CD4-positive, CD25-positive, alpha-beta regulatory T cell (primary cell): ENCODE data around the gene OR52H1. TPM values are rescaled to one million over a fixed set of nuclear protein-coding genes. Genes with fewer than 3 reads are reported as not detected.

Source experiments
- ATAC-seq, 2 donors: fragments of 150-1000 bp; cut with Tn5 transposase; one replicate each; pipeline ENCODE4 v1.10.0; 2021; ENCODE audit warnings: low read depth in 2 of 2, moderate number of reproducible peaks in 2 of 2, moderate library complexity in 1 of 2
- DNase-seq, 3 donors: peaks; one replicate each; pipeline versions ENCODE4 v3.0.0 to v3.0.0-alpha.2; 2012 to 2022; ENCODE audit warnings: mixed read lengths in 1 of 3
- H3K27ac ChIP-seq: one replicate; pipeline ENCODE4 v1.7.0; 2013; ENCODE audit warnings: mild to moderate bottlenecking, low read length; ENCODE audit not compliant: insufficient read depth, poor library complexity, severe bottlenecking
- H3K27me3 ChIP-seq: one replicate; pipeline ENCODE4 v1.7.0; 2013; ENCODE audit warnings: low read length; ENCODE audit not compliant: control insufficient read depth, insufficient read depth
- H3K36me3 ChIP-seq: one replicate; pipeline ENCODE4 v1.7.0; 2013; ENCODE audit warnings: mild to moderate bottlenecking, low read length, moderate library complexity; ENCODE audit not compliant: control insufficient read depth, insufficient read depth
- H3K4me1 ChIP-seq: 2 replicates; pipeline ENCODE4 v1.7.0; 2013; ENCODE audit warnings: mild to moderate bottlenecking, low read length; ENCODE audit not compliant: insufficient read depth, control insufficient read depth, poor library complexity, severe bottlenecking
- H3K4me3 ChIP-seq: one replicate; pipeline ENCODE4 v1.7.0; 2013; ENCODE audit warnings: low read depth, mild to moderate bottlenecking, low read length, moderate library complexity
- H3K9me3 ChIP-seq, 2 experiments: 1 replicate in 1 of 2; 2 replicates in 1 of 2; pipeline ENCODE4 v1.7.0; 2013; ENCODE audit warnings: low read length in 2 of 2, mild to moderate bottlenecking in 1 of 2, moderate library complexity in 1 of 2; ENCODE audit not compliant: control insufficient read depth in 2 of 2
- H3K27ac Mint-ChIP-seq, 3 donors: one replicate each; pipeline ENCODE4 v1.8.0; 2020 to 2022; ENCODE audit warnings: mild to moderate bottlenecking in 3 of 3, mixed read lengths in 3 of 3, moderate library complexity in 2 of 3
- H3K27me3 Mint-ChIP-seq: one replicate; pipeline ENCODE4 v1.8.0; 2022; ENCODE audit warnings: mild to moderate bottlenecking, mixed read lengths
- H3K36me3 Mint-ChIP-seq: one replicate; pipeline ENCODE4 v1.8.0; 2020; ENCODE audit warnings: mixed read lengths
- H3K4me1 Mint-ChIP-seq, 4 donors: one replicate each; pipeline ENCODE4 v1.8.0; 2020 to 2022; ENCODE audit warnings: mixed read lengths in 4 of 4, mild to moderate bottlenecking in 1 of 4
- H3K4me3 Mint-ChIP-seq, 4 donors: one replicate each; pipeline ENCODE4 v1.8.0; 2020 to 2022; ENCODE audit warnings: mild to moderate bottlenecking in 4 of 4, mixed read lengths in 4 of 4, moderate library complexity in 3 of 4
- H3K9me3 Mint-ChIP-seq, 7 donors: one replicate each; pipeline ENCODE4 v1.8.0; 2020 to 2022; ENCODE audit warnings: mixed read lengths in 7 of 7, mild to moderate bottlenecking in 3 of 7, moderate library complexity in 2 of 7
- polyA plus RNA-seq, 4 donors: library from polyadenylated mRNA; unstranded; fragments of 300-500 nt; fragmentation: Illumina TruSeq; gene quantifications; one replicate each; pipeline ENCODE4 v1.2.3, GENCODE V29; 2021
- total RNA-seq: library from RNA; stranded (reverse); gene quantifications from one replicate; pipeline ENCODE4 v1.2.3, GENCODE V29; 2022

Gene OR52H1
- total and polyA plus RNA-seq, 5 donors from 2014 or later, result 0.37 TPM; not detected in 4

- Mint-ChIP-seq H3K9me3 (no peaks in the 10 kb centered on the region), H3K27ac (no peak overlapping the region), H3K27me3 (no peaks in the 10 kb centered on the region), H3K36me3 (no peaks in the 10 kb centered on the region), H3K4me3 (no peak overlapping the region), H3K4me1 (no peaks in the 10 kb centered on the region)
- no peak overlapping the region for H3K4me3 ChIP-seq
- H3K9me3 ChIP-seq, result no peaks in the 10 kb centered on the region
- H3K36me3 ChIP-seq, result no peaks in the 10 kb centered on the region
- H3K27me3 ChIP-seq, result peaks cover 3% of the 10 kb centered on the region
- H3K27ac ChIP-seq, result no peak overlapping the region
- no peak for ATAC-seq
- H3K4me1 ChIP-seq, result no peaks in the 10 kb centered on the region
- no peak for DNase-seq
These were observed 48.7 kb downstream of the OR52H1 start for GRCh38 chr11:5499671-5500070.

Other genes starting within 250 kb of the OR52H1 start
- gene OR51B4, start 246.6 kb downstream of the OR52H1 start, total RNA-seq, result not detected
- gene OR51B4, start 246.6 kb downstream of the OR52H1 start, polyA plus RNA-seq, result not detected
- not detected for gene OR51B2, start 224.2 kb downstream of the OR52H1 start, total RNA-seq
- gene OR51B2, start 224.2 kb downstream of the OR52H1 start, polyA plus RNA-seq, result not detected
- gene OR51B5, start 205.0 kb downstream of the OR52H1 start, total RNA-seq, result not detected
- under 1 TPM in 1 of 4 donors, not detected in 3; 0.41 TPM for gene OR51B5, start 205.0 kb downstream of the OR52H1 start, polyA plus RNA-seq
- not detected for gene OR51B6, start 197.0 kb downstream of the OR52H1 start, total RNA-seq
- gene OR51B6, start 197.0 kb downstream of the OR52H1 start, polyA plus RNA-seq, result not detected
- not detected for gene OR51M1, start 164.7 kb downstream of the OR52H1 start, total RNA-seq
- gene OR51M1, start 164.7 kb downstream of the OR52H1 start, polyA plus RNA-seq, result not detected
- not detected for gene OR51Q1, start 126.4 kb downstream of the OR52H1 start, total RNA-seq
- gene OR51Q1, start 126.4 kb downstream of the OR52H1 start, polyA plus RNA-seq, result not detected
- gene OR51I1, start 107.0 kb downstream of the OR52H1 start, total RNA-seq, result not detected
- not detected for gene OR51I1, start 107.0 kb downstream of the OR52H1 start, polyA plus RNA-seq
- gene OR51I2, start 99.2 kb downstream of the OR52H1 start, total RNA-seq, result not detected
- not detected for gene OR51I2, start 99.2 kb downstream of the OR52H1 start, polyA plus RNA-seq
- gene OR52D1, start 59.9 kb downstream of the OR52H1 start, total RNA-seq, result not detected
- gene OR52D1, start 59.9 kb downstream of the OR52H1 start, polyA plus RNA-seq, result not detected
- gene UBQLN3, start 38.6 kb downstream of the OR52H1 start, total RNA-seq, result 0.49 TPM
- gene UBQLN3, start 38.6 kb downstream of the OR52H1 start, polyA plus RNA-seq, result not detected
- 0.32 TPM for gene UBQLNL, start 31.8 kb downstream of the OR52H1 start, total RNA-seq
- gene UBQLNL, start 31.8 kb downstream of the OR52H1 start, polyA plus RNA-seq, result not detected
- gene OR52B6, start 32.3 kb upstream of the OR52H1 start, total RNA-seq, result not detected
- not detected for gene OR52B6, start 32.3 kb upstream of the OR52H1 start, polyA plus RNA-seq
- gene TRIM6, start 48.1 kb upstream of the OR52H1 start, total RNA-seq, result not detected
- gene TRIM6, start 48.1 kb upstream of the OR52H1 start, polyA plus RNA-seq, result under 1 TPM in 1 of 4 donors, not detected in 3; 0.91 TPM
- 9.8 TPM for gene TRIM34, start 76.5 kb upstream of the OR52H1 start, total RNA-seq
- 10 to 100 TPM; 17.5 to 21.3 (median 19.5) TPM for gene TRIM34, start 76.5 kb upstream of the OR52H1 start, polyA plus RNA-seq
- 15.2 TPM for gene TRIM5, start 136.5 kb upstream of the OR52H1 start, total RNA-seq
- gene TRIM5, start 136.5 kb upstream of the OR52H1 start, polyA plus RNA-seq, result 1 to 10 TPM; 6.0 to 7.7 (median 7.5) TPM
- gene TRIM22, start 141.2 kb upstream of the OR52H1 start, total RNA-seq, result 378 TPM
- gene TRIM22, start 141.2 kb upstream of the OR52H1 start, polyA plus RNA-seq, result 100 to 1,000 TPM; 233 to 336 (median 250) TPM
- gene OR56B1, start 187.9 kb upstream of the OR52H1 start, total RNA-seq, result not detected
- gene OR56B1, start 187.9 kb upstream of the OR52H1 start, polyA plus RNA-seq, result under 1 TPM in 1 of 4 donors, not detected in 3; 0.09 TPM
- 1.6 TPM for gene OR52N4, start 205.7 kb upstream of the OR52H1 start, total RNA-seq
- gene OR52N4, start 205.7 kb upstream of the OR52H1 start, polyA plus RNA-seq, result 1 to 10 TPM in 2 of 4 donors, under 1 TPM in 1, not detected in 1; 0.79 to 2.7 (median 1.3) TPM
- not detected for gene OR52N5, start 234.8 kb upstream of the OR52H1 start, total RNA-seq
- gene OR52N5, start 234.8 kb upstream of the OR52H1 start, polyA plus RNA-seq, result not detected
- gene OR52N1, start 242.7 kb upstream of the OR52H1 start, total RNA-seq, result not detected
- gene OR52N1, start 242.7 kb upstream of the OR52H1 start, polyA plus RNA-seq, result not detected